ENCODE data around the gene LRCH4. TPM values are rescaled to one million over a fixed set of nuclear protein-coding genes. Genes with fewer than 3 reads are reported as not detected.

The LRCH4 gene
- total and polyA plus RNA-seq, 2 of the 13 experiments (the other 11 are each of a cell fraction or from before 2014, with no cell fraction given), result 7.0 to 9.3 TPM

GRCh38 chr7:100568896-100569844 is 16.8 kb downstream of the LRCH4 start (continued):
- no peak for TF ChIP-seq KIAA2018 (CRISPR knock-in tag; IDR thresholded peaks at IDR 0.05; ENCODE audit: borderline replicate concordance)
- peak; percentile 87; the same call in 1 of the 2 replicates for TF ChIP-seq ZSCAN5A (CRISPR knock-in tag; IDR thresholded peaks at IDR 0.05; ENCODE audit: borderline replicate concordance)
- peak; percentile 57 for TF ChIP-seq PAXIP1 (CRISPR knock-in tag; conservative IDR thresholded peaks at IDR 0.05)
- TF ChIP-seq MAF1 (CRISPR knock-in tag; IDR thresholded peaks at IDR 0.05; ENCODE audit: borderline replicate concordance), result peak; percentile 42; the same call in 1 of the 2 replicates
- no peak for TF ChIP-seq TFDP2 (CRISPR knock-in tag; IDR thresholded peaks at IDR 0.05)
- peak; percentile 46 for TF ChIP-seq STAG1 (CRISPR knock-in tag; IDR thresholded peaks at IDR 0.05)
- no peak for TF ChIP-seq ZNF383 (CRISPR knock-in tag; IDR thresholded peaks at IDR 0.05; ENCODE audit: borderline replicate concordance)

Data from HepG2 (cell line).